Activated B cell treated with CpG ODN at 0.5 μM for 24 hours (primary cell): ENCODE measurements around the gene CACNA2D3. TPM values are rescaled to one million over a fixed set of nuclear protein-coding genes. Genes with fewer than 3 reads are reported as not detected.

ENCODE experiments used
- ATAC-seq: fragments of 200-7000 bp; cut with Tn5 transposase; one replicate; pipeline ENCODE4 v1.10.0; 2021; ENCODE audit warnings: low read depth, mild to moderate bottlenecking, moderate library complexity
- CTCF ChIA-PET: fragments of 350-600 bp; sonication (Branson Sonifier 250); formaldehyde crosslinking; loops from one replicate; lab custom pipeline; 2021; ENCODE audit warnings: antibody characterized with exemption; lab: Charles Lee
- POLR2A ChIA-PET: fragments of 350-600 bp; sonication (Branson Sonifier 250); formaldehyde crosslinking; loops from one replicate; lab custom pipeline; 2021; ENCODE audit warnings: antibody characterized with exemption; lab: Charles Lee
- DNase-seq: peaks from one replicate; pipeline ENCODE4 v3.0.0; 2022
- H3K27ac Mint-ChIP-seq: one replicate; pipeline ENCODE4 v1.8.0; 2020; ENCODE audit warnings: mixed read lengths
- H3K27me3 Mint-ChIP-seq: one replicate; pipeline ENCODE4 v1.8.0; 2021; ENCODE audit warnings: mixed read lengths
- H3K36me3 Mint-ChIP-seq: one replicate; pipeline ENCODE4 v1.8.0; 2021; ENCODE audit warnings: low read depth, mixed read lengths
- H3K4me1 Mint-ChIP-seq: one replicate; pipeline ENCODE4 v1.8.0; 2021; ENCODE audit warnings: mixed read lengths
- H3K4me3 Mint-ChIP-seq: one replicate; pipeline ENCODE4 v1.8.0; 2020; ENCODE audit warnings: mild to moderate bottlenecking, mixed read lengths
- H3K9me3 Mint-ChIP-seq: one replicate; pipeline ENCODE4 v1.8.0; 2020; ENCODE audit warnings: mixed read lengths
- intact Hi-C: fragments of 100-400 bp; cut with micrococcal nuclease; formaldehyde crosslinking; loops from one replicate; pipeline ENCODE4 v1.15.1; 2024
- total RNA-seq: library from RNA; stranded (reverse); gene quantifications from 2 replicates; pipeline ENCODE4 v1.2.3, GENCODE V29; 2022
- TF ChIP-seq, protein P1 (sequence below): fragments of 200-600 bp; IDR thresholded peaks from one replicate; pipeline ENCODE4 v1.8.0; 2022; ENCODE audit warnings: antibody characterized with exemption, mild to moderate bottlenecking

Gene CACNA2D3
- total RNA-seq, 1 donor from 2014 or later: not detected

DNA sequence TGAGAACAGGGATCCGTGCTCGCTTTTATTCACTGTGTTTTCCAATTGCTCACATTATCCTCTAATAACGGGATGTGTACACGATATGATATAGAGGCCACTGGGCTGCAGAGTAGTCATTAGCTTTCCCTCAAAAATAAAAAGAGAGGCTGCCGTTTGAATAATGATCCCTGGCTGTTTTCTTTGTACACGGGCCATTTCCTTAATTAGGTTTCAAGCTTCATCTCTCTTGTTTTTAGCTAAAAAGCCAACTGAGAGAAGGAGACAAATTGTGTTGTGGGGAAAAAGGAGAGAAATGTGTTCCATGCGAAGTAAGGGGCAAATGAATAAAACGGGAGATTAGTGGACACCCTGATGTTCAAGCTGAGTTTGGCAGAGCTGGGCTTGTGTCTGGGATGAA lies 174.2 kb downstream of the CACNA2D3 start:
- Mint-ChIP-seq H3K4me1 (no peaks in the 10 kb centered on the region), H3K4me3 (no peak overlapping the region), H3K9me3 (no peaks in the 10 kb centered on the region), H3K27me3 (peaks cover 1% of the 10 kb centered on the region), H3K36me3 (no peaks in the 10 kb centered on the region), H3K27ac (no peak overlapping the region)
- TF ChIP-seq, protein P1, sequence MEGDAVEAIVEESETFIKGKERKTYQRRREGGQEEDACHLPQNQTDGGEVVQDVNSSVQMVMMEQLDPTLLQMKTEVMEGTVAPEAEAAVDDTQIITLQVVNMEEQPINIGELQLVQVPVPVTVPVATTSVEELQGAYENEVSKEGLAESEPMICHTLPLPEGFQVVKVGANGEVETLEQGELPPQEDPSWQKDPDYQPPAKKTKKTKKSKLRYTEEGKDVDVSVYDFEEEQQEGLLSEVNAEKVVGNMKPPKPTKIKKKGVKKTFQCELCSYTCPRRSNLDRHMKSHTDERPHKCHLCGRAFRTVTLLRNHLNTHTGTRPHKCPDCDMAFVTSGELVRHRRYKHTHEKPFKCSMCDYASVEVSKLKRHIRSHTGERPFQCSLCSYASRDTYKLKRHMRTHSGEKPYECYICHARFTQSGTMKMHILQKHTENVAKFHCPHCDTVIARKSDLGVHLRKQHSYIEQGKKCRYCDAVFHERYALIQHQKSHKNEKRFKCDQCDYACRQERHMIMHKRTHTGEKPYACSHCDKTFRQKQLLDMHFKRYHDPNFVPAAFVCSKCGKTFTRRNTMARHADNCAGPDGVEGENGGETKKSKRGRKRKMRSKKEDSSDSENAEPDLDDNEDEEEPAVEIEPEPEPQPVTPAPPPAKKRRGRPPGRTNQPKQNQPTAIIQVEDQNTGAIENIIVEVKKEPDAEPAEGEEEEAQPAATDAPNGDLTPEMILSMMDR: no peak
- ChIA-PET CTCF (no interaction called here), POLR2A (no interaction called here)
- DNase-seq (no peak), ATAC-seq (no peak)
- intact Hi-C loops: no loop called here

DNA sequence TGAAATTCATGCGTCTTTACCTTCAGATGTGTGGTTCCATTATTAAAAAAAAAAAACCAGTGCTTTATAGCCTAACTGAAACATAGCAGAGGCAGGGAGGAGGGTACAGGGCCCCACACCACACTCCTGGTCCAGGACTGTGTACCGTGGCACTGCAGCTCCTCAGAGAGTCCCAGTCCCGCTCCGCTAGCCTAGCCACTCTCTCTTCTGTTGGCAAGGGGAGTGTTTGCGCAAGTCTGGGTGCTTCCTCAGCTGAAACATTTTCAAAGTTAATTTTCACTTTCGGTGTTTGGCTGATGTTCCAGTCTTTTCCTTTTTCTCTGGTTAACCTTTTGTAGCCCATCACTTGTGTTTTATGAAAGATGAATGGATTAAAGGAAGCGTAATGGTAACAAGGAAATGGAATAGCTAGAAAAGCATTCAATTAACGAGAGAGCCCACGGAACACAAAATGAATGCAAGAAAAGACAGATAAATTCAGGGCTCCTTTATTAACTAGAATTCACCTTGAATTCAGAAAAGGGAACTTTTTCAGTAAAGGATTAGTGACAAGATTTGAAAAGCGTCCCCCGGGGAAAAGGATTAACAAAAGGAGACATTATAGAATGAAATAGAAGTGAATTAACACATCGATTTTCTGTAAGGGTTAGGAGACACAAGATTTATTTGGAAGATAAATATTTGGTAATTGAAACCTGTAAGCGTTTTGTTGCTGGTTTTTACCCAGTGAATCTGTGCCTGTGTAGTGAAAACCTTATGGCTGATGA lies 177.0 kb downstream of the CACNA2D3 start:
- CTCF ChIA-PET: no interaction called here
- ATAC-seq (no peak), DNase-seq (no peak)
- TF ChIP-seq, protein P1: no peak
- no peak overlapping the region for H3K4me3 Mint-ChIP-seq
- intact Hi-C loops: no loop called here
- POLR2A ChIA-PET: no interaction called here
- peaks cover 1% of the 10 kb centered on the region for H3K27me3 Mint-ChIP-seq
- no peaks in the 10 kb centered on the region for H3K4me1 Mint-ChIP-seq
- H3K9me3 Mint-ChIP-seq: no peaks in the 10 kb centered on the region
- no peaks in the 10 kb centered on the region for H3K36me3 Mint-ChIP-seq
- H3K27ac Mint-ChIP-seq: no peak overlapping the region

DNA sequence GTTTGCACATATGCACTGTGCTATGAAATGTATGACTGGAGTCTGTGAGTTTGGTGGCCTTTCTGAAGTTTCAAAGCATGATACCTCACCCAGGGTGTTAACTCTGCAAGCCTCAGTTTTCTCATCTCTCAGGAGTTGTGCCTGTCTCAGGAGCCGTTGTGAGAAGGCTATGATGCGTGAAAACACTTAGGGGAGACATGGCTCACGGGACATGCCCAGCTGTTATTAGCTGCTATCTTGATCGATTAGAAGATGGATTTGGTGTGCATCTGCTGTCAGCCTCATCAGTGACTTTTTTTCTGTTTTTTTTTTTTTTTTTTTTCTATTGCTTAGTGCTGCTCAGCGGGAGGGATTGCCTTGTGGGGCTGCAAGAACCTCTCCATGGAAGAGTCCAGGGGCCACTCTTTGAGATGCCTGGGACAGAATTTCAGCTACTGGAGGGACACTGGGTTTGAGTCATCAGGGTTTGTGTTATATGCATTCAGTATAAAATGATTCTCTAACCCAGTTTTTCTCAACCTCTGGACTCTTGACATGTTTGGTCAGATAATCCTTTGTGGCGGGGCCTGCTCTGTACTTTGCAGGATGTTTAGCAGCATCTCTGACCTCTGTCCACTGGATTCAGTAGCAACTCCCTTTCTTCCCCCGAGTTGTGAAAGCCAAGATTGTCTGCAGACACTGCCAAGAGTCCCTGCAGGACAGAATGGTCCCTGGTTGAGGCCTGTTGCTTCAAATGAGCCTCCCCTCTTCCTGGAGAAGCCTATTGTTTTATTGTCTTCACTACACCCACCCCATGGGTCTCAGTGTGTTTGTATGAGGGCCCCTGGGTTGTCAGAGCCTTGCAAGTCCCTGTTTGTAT lies 181.4 kb downstream of the CACNA2D3 start:
- peaks cover 2% of the 10 kb centered on the region for H3K9me3 Mint-ChIP-seq
- H3K27ac Mint-ChIP-seq: no peak overlapping the region
- ChIA-PET CTCF (no interaction called here), POLR2A (no interaction called here)
- H3K4me3 Mint-ChIP-seq: no peak overlapping the region
- TF ChIP-seq, protein P1: no peak
- ATAC-seq: no peak
- no peaks in the 10 kb centered on the region for H3K4me1 Mint-ChIP-seq
- DNase-seq: no peak
- intact Hi-C loops: no loop called here
- H3K36me3 Mint-ChIP-seq: no peaks in the 10 kb centered on the region
- H3K27me3 Mint-ChIP-seq: peaks cover 4% of the 10 kb centered on the region

DNA sequence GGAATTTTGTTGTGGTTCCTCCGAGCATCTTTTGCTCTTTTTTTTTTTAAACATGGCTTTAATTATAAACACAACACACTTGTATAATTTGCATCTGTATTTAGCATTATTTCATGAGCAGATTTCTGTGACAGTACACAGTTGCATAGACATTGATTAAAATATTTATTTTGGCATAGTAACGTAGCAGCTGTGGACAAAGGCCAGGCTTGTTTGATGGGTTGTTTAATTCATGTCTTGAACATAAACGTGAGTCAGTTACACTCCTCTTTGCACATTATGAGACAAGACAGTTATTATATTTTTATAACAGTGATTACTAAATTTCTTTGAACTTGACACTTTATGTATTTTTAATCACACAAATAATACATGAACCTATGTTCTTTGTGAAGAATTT lies 182.5 kb downstream of the CACNA2D3 start:
- ChIA-PET CTCF (no interaction called here), POLR2A (no interaction called here)
- intact Hi-C loops: no loop called here
- TF ChIP-seq, protein P1: no peak
- no peaks in the 10 kb centered on the region for H3K4me1 Mint-ChIP-seq
- DNase-seq (no peak), ATAC-seq (no peak)
- no peaks in the 10 kb centered on the region for H3K36me3 Mint-ChIP-seq
- H3K27ac Mint-ChIP-seq: no peak overlapping the region
- H3K27me3 Mint-ChIP-seq: peaks cover 5% of the 10 kb centered on the region
- no peak overlapping the region for H3K4me3 Mint-ChIP-seq
- peaks cover 2% of the 10 kb centered on the region for H3K9me3 Mint-ChIP-seq

DNA sequence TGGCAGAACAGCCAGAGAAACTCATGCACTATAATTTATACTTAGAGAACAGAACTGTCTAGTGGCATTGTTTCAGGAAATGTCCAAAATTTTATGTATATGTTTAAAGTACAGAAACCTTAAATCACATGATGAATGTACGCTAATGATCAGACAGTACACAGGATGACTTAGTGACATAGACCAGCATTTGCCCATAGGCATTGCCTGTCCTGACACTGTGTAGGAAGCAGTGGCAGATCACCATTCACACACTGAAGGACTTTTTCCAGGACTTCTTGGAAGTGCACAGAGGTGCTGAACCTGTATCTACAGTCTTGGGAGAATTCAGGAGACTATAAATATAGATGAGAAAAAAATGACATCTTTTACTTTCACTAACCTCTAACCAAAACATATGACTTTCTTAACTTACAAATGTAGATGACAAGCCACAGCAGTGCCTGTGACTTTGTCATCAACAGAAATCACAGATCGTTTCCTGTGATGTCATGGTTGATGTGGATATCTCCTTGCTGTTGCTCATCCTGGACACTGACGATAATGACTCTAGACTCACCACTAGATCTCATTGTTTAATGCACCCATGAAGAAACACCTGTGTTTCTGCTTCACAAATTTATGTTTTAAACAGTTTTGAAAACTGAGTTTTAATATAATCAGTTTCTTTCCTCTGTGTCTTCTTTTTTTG lies 183.2 kb downstream of the CACNA2D3 start:
- Mint-ChIP-seq H3K27ac (no peak overlapping the region), H3K9me3 (peaks cover 2% of the 10 kb centered on the region), H3K27me3 (peaks cover 6% of the 10 kb centered on the region), H3K4me3 (no peak overlapping the region), H3K36me3 (no peaks in the 10 kb centered on the region), H3K4me1 (no peaks in the 10 kb centered on the region)
- TF ChIP-seq, protein P1: no peak
- CTCF ChIA-PET: no interaction called here
- DNase-seq (no peak), ATAC-seq (no peak)
- intact Hi-C loops: no loop called here
- POLR2A ChIA-PET: no interaction called here
